ENCODE results near the gene CCNQ. TPM values are rescaled to one million over a fixed set of nuclear protein-coding genes. Genes with fewer than 3 reads are reported as not detected.

The CCNQ gene
- total RNA-seq, 1 experiment from 2014 or later: 20.3 TPM

DNA sequence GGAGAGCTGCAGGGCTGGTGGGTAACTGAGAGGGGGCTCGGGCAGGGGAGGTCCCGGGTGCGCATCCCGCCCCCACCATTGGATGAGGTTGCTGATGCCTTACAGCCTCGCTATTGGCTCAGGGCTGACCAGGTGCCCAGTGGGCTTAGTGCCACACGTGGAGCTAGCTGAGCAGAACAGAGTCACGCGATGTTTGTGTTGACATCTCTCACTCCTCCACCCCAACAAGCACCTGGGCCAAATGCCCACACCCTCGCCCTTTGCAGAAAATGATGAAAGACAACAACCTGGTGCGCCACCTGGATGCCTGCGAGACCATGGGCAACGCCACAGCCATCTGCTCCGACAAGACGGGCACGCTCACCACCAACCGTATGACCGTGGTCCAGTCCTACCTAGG, 49.7 kb downstream of the CCNQ start:
- CTCF ChIA-PET: no interaction called here
- Histone ChIP-seq H3K27me3 (ENCODE audit: insufficient read depth, low read length) (no peaks in the 10 kb centered on the region), H3K4me2 (ENCODE audit: low read length) (no peak overlapping the region), H2AFZ (ENCODE audit: low read depth, low read length, poor library complexity, severe bottlenecking) (no peak overlapping the region), H3K27ac (ENCODE audit: low read depth, low read length) (no peak overlapping the region), H3K4me3 (replicated peaks in 1 of 2; ENCODE audit: low read depth in 1 of 2, low read length in 2 of 2) (no peak overlapping the region), H3K9me3 (ENCODE audit: control insufficient read depth in 1 of 2, insufficient read depth in 1 of 2, low read depth in 1 of 2, low read length in 2 of 2) (no peaks in the 10 kb centered on the region), H3K9ac (ENCODE audit: low read length) (no peak overlapping the region), H4K20me1 (ENCODE audit: insufficient read depth) (no peaks in the 10 kb centered on the region), H3K9me2 (ENCODE audit: insufficient read depth) (no peaks in the 10 kb centered on the region), H3K4me1 (ENCODE audit: control insufficient read depth in 1 of 2, insufficient read depth in 2 of 2, low read length in 2 of 2) (no peaks in the 10 kb centered on the region), H3K36me3 (ENCODE audit: control insufficient read depth in 1 of 2, insufficient read depth in 2 of 2, low read length in 2 of 2) (no peaks in the 10 kb centered on the region), H3K79me2 (ENCODE audit: insufficient read depth, low read length) (no peaks in the 10 kb centered on the region)
- TF ChIP-seq ZNF274 (IDR thresholded peaks at IDR 0.05; ENCODE audit: low read depth, low read length) (no peak), ELF1 (IDR thresholded peaks at IDR 0.05; ENCODE audit: borderline replicate concordance, low read depth) (no peak), SIN3A (IDR thresholded peaks at IDR 0.05; ENCODE audit: low read depth) (no peak), TCF7L2 (IDR thresholded peaks at IDR 0.05; ENCODE audit: borderline replicate concordance, extremely low read depth, insufficient read depth, insufficient read length) (no peak), EZH2phosphoT487 (IDR thresholded peaks at IDR 0.05; ENCODE audit: borderline replicate concordance) (no peak), SP1 (IDR thresholded peaks at IDR 0.05; ENCODE audit: low read depth) (no peak), REST (IDR thresholded peaks at IDR 0.05; ENCODE audit: low read depth) (no peak), SRF (IDR thresholded peaks at IDR 0.05; ENCODE audit: low read depth) (no peak), JUND (IDR thresholded peaks at IDR 0.05) (no peak), POLR2A (IDR thresholded peaks at IDR 0.05; ENCODE audit: borderline replicate concordance, extremely low read depth, insufficient read depth, insufficient read length) (no peak), MAX (IDR thresholded peaks at IDR 0.05) (no peak), RAD21 (IDR thresholded peaks at IDR 0.05; ENCODE audit: low read depth) (no peak)
- DNase-seq (ENCODE audit: low read depth, low spot score): no peak
- no peak for ATAC-seq
- BruUV-seq (replicated peaks): no TSS peak
- intact Hi-C loops (cut with micrococcal nuclease): no loop called here
- RAD21 ChIA-PET (ENCODE audit: low non-redundant PET in 1 of 2, low total read pairs in 2 of 2, uncharacterized antibody in 2 of 2, unreplicated experiment in 2 of 2): no interaction called here
- POLR2A ChIA-PET: no interaction called here
